A204.1 (cell line): Measurements from ENCODE around the gene TXK.
"Not testable (repeated sequence)": the region's sequence is repeated elsewhere in the genome, so short reads cannot be mapped to it uniquely, and the experiment has no call there.

Experiments
- FAIRE-seq: peaks from 2 replicates; lab custom pipeline; 2012; peaks lifted over from hg19 to GRCh38; lab: Jason Lieb, UNC

TXK gene

GRCh38 chr4:48134081-48134480, at the start of gene TXK:
Gene TXK, minus strand, starts transcription at chr4:48134250. Its CDS starts 80 bp downstream, at chr4:48134170.
- FAIRE-seq: no peak

- no peak for FAIRE-seq
Observed at GRCh38 chr4:48180234-48180633, 46.2 kb upstream of the TXK start.

- FAIRE-seq: no peak
Observed at GRCh38 chr4:48178931-48179330, 44.9 kb upstream of the TXK start.

GRCh38 chr4:48175806-48176205, 41.8 kb upstream of the TXK start:
- no peak for FAIRE-seq

GRCh38 chr4:48175328-48175727, 41.3 kb upstream of the TXK start:
- FAIRE-seq: no peak

GRCh38 chr4:48173056-48173991, 39.3 kb upstream of the TXK start:
- no peak for FAIRE-seq

- no peak for FAIRE-seq
Observed at GRCh38 chr4:48172651-48173050, 38.6 kb upstream of the TXK start.

GRCh38 chr4:48169636-48170035, 35.6 kb upstream of the TXK start:
- no peak for FAIRE-seq

- FAIRE-seq: no peak
Observed at GRCh38 chr4:48167538-48168263, 33.7 kb upstream of the TXK start.

- FAIRE-seq: not testable (repeated sequence)
Observed at GRCh38 chr4:48164561-48164960, 30.5 kb upstream of the TXK start.

GRCh38 chr4:48163746-48164145, 29.7 kb upstream of the TXK start:
- no peak for FAIRE-seq

- FAIRE-seq: no peak
Observed at GRCh38 chr4:48162162-48162561, 28.1 kb upstream of the TXK start.

- FAIRE-seq: no peak
Observed at GRCh38 chr4:48157271-48157670, 23.2 kb upstream of the TXK start.

GRCh38 chr4:48156423-48156822, 22.4 kb upstream of the TXK start:
- no peak for FAIRE-seq

GRCh38 chr4:48153791-48154550, 19.9 kb upstream of the TXK start:
- no peak for FAIRE-seq

- no peak for FAIRE-seq
Observed at GRCh38 chr4:48152259-48152658, 18.2 kb upstream of the TXK start.

GRCh38 chr4:48149827-48150370, 15.8 kb upstream of the TXK start:
- FAIRE-seq: no peak

- FAIRE-seq: peak; percentile 52
Observed at GRCh38 chr4:48147621-48148020, 13.6 kb upstream of the TXK start.

GRCh38 chr4:48141048-48141447, 7.0 kb upstream of the TXK start:
- peak; percentile 96 for FAIRE-seq

GRCh38 chr4:48139691-48140090, 5.6 kb upstream of the TXK start:
- FAIRE-seq: no peak

- FAIRE-seq: no peak
Observed at GRCh38 chr4:48138936-48139335, 4.9 kb upstream of the TXK start.

GRCh38 chr4:48138511-48138910, 4.5 kb upstream of the TXK start:
- FAIRE-seq: no peak
